ENCODE measurements around the gene CHD8. TPM values are rescaled to one million over a fixed set of nuclear protein-coding genes. Genes with fewer than 3 reads are reported as not detected.

Gene CHD8
- total and polyA plus RNA-seq, 10 of the 15 experiments (the other 5 are each of a cell fraction or from before 2014, with no cell fraction given), result 20.2 to 79.5 (median 35.5) TPM

- no peak for TF ChIP-seq HSF1 (IDR thresholded peaks at IDR 0.05; ENCODE audit: low read depth, low read length)
- TF ChIP-seq TCF12 (IDR thresholded peaks at IDR 0.05; ENCODE audit: low read depth, low read length), result peak; percentile 44; the same call in 1 of the 2 replicates
- peak; percentile 100 for TF ChIP-seq ZNF622 (IDR thresholded peaks at IDR 0.05)
- peak; percentile 43; the same call in 1 of the 2 replicates for TF ChIP-seq CBFB (IDR thresholded peaks at IDR 0.05; ENCODE audit: low read depth)
- TF ChIP-seq BACH1 (IDR thresholded peaks at IDR 0.05; ENCODE audit: borderline replicate concordance), result peak; percentile 58; the same call in 1 of the 2 replicates
- no peak for TF ChIP-seq ETV6 (conservative IDR thresholded peaks at IDR 0.05 in 1 of 2, IDR thresholded peaks at IDR 0.05 in 1 of 2; ENCODE audit: borderline replicate concordance in 1 of 2, low read depth in 1 of 2)
- TF ChIP-seq, protein P1, sequence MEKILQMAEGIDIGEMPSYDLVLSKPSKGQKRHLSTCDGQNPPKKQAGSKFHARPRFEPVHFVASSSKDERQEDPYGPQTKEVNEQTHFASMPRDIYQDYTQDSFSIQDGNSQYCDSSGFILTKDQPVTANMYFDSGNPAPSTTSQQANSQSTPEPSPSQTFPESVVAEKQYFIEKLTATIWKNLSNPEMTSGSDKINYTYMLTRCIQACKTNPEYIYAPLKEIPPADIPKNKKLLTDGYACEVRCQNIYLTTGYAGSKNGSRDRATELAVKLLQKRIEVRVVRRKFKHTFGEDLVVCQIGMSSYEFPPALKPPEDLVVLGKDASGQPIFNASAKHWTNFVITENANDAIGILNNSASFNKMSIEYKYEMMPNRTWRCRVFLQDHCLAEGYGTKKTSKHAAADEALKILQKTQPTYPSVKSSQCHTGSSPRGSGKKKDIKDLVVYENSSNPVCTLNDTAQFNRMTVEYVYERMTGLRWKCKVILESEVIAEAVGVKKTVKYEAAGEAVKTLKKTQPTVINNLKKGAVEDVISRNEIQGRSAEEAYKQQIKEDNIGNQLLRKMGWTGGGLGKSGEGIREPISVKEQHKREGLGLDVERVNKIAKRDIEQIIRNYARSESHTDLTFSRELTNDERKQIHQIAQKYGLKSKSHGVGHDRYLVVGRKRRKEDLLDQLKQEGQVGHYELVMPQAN (conservative IDR thresholded peaks at IDR 0.05), result no peak
- TF ChIP-seq, protein P2, sequence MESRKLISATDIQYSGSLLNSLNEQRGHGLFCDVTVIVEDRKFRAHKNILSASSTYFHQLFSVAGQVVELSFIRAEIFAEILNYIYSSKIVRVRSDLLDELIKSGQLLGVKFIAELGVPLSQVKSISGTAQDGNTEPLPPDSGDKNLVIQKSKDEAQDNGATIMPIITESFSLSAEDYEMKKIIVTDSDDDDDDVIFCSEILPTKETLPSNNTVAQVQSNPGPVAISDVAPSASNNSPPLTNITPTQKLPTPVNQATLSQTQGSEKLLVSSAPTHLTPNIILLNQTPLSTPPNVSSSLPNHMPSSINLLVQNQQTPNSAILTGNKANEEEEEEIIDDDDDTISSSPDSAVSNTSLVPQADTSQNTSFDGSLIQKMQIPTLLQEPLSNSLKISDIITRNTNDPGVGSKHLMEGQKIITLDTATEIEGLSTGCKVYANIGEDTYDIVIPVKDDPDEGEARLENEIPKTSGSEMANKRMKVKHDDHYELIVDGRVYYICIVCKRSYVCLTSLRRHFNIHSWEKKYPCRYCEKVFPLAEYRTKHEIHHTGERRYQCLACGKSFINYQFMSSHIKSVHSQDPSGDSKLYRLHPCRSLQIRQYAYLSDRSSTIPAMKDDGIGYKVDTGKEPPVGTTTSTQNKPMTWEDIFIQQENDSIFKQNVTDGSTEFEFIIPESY (IDR thresholded peaks at IDR 0.05), result no peak
- TF ChIP-seq PAX5 (IDR thresholded peaks at IDR 0.05; ENCODE audit: borderline replicate concordance, low read depth, low read length), result no peak; the same call in 1 of the 2 replicates
- TF ChIP-seq BRCA1 (IDR thresholded peaks at IDR 0.05; ENCODE audit: low read depth, low read length), result no peak
- TF ChIP-seq, protein P3, sequence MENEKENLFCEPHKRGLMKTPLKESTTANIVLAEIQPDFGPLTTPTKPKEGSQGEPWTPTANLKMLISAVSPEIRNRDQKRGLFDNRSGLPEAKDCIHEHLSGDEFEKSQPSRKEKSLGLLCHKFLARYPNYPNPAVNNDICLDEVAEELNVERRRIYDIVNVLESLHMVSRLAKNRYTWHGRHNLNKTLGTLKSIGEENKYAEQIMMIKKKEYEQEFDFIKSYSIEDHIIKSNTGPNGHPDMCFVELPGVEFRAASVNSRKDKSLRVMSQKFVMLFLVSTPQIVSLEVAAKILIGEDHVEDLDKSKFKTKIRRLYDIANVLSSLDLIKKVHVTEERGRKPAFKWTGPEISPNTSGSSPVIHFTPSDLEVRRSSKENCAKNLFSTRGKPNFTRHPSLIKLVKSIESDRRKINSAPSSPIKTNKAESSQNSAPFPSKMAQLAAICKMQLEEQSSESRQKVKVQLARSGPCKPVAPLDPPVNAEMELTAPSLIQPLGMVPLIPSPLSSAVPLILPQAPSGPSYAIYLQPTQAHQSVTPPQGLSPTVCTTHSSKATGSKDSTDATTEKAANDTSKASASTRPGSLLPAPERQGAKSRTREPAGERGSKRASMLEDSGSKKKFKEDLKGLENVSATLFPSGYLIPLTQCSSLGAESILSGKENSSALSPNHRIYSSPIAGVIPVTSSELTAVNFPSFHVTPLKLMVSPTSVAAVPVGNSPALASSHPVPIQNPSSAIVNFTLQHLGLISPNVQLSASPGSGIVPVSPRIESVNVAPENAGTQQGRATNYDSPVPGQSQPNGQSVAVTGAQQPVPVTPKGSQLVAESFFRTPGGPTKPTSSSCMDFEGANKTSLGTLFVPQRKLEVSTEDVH (IDR thresholded peaks at IDR 0.05; ENCODE audit: low read depth, partially characterized antibody), result peak; percentile 17
- TF ChIP-seq TARDBP (IDR thresholded peaks at IDR 0.05; ENCODE audit: borderline replicate concordance), result peak; percentile 60; the same call in 1 of the 2 replicates
- TF ChIP-seq JUND (IDR thresholded peaks at IDR 0.05; ENCODE audit: low read depth, low read length), result no peak
- TF ChIP-seq STAT1 (conservative IDR thresholded peaks at IDR 0.05), result 0 out of 2 replicates have a peak, but pooled peaks have one; percentile 31
- TF ChIP-seq MXI1 (IDR thresholded peaks at IDR 0.05; ENCODE audit: low read depth, low read length), result no peak
- 0 out of 2 replicates have a peak, but pooled peaks have one; percentile 45 for TF ChIP-seq IRF4 (IDR thresholded peaks at IDR 0.05; ENCODE audit: low read depth, low read length)
- TF ChIP-seq, protein P4, sequence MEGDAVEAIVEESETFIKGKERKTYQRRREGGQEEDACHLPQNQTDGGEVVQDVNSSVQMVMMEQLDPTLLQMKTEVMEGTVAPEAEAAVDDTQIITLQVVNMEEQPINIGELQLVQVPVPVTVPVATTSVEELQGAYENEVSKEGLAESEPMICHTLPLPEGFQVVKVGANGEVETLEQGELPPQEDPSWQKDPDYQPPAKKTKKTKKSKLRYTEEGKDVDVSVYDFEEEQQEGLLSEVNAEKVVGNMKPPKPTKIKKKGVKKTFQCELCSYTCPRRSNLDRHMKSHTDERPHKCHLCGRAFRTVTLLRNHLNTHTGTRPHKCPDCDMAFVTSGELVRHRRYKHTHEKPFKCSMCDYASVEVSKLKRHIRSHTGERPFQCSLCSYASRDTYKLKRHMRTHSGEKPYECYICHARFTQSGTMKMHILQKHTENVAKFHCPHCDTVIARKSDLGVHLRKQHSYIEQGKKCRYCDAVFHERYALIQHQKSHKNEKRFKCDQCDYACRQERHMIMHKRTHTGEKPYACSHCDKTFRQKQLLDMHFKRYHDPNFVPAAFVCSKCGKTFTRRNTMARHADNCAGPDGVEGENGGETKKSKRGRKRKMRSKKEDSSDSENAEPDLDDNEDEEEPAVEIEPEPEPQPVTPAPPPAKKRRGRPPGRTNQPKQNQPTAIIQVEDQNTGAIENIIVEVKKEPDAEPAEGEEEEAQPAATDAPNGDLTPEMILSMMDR (IDR thresholded peaks at IDR 0.05 in 2 of 3, conservative IDR thresholded peaks at IDR 0.05 in 1 of 3; ENCODE audit: control insufficient read depth in 2 of 3, extremely low read depth in 1 of 3, insufficient read depth in 1 of 3, low read depth in 3 of 3, low read length in 3 of 3), result no peak
- TF ChIP-seq HCFC1 (IDR thresholded peaks at IDR 0.05; ENCODE audit: low read length), result peak; percentile 50; the same call in 1 of the 2 replicates
Measured at GRCh38 chr14:21437063-21437901, 18.6 kb downstream of the CHD8 start (continued).

Measured in GM12878 (cell line).